ENCODE measurements around the gene DDX31. TPM values are rescaled to one million over a fixed set of nuclear protein-coding genes. Genes with fewer than 3 reads are reported as not detected.

DDX31 gene
- total RNA-seq, 1 donor from 2014 or later, result 15.0 TPM

DNA sequence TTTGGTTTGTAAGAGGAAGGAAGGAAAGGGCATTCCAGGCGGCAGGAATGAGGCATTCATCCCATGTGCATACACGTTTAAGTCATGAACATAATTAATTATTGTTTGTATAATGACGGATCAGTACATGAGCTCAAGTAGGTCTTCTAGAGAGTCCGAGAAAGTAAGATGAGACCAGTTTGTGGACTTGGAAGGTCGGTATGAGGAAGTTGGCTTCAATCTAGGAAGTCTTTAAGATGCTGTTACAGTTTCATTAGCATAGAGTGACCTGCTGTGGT lies 2.6 kb upstream of the DDX31 start:
- peak; percentile 47 for DNase-seq

DNA sequence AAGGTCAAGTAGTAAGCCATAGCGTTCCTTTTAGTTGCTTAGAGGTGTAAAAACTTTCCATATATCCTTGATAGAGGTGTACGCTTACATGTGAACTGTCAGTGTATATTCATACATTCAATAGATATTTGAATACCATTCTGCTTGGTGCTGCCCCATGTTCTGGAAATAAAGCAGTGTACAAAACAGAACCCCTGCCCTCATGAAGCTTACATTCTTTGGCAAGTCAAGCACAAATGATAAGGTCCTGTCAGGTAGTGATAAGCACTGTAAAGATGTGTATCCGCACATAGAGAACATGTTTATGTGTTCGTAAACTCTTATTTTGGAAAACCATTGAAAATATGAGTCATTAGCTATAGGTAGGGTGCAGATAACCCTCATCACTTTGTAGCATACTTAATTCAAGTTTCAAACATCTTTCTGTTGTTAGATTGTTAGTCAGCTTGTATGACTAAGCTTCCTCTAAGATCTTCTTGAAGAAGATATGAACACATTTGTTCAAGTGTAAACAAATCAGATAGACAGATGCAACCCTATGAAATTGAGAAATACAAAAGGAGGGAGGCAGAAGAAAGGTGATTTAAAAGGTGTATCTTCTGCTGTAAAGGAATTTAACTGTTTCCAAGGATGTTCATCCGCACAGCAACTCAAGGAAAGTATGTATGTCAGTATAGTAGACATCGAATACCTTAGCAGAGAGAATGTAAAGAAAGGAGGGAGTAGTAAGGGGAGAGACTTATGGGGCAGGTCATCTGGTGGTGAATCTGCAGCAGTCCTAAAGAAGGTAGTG lies 2.0 kb upstream of the DDX31 start:
- peak; percentile 12 for DNase-seq

DNA sequence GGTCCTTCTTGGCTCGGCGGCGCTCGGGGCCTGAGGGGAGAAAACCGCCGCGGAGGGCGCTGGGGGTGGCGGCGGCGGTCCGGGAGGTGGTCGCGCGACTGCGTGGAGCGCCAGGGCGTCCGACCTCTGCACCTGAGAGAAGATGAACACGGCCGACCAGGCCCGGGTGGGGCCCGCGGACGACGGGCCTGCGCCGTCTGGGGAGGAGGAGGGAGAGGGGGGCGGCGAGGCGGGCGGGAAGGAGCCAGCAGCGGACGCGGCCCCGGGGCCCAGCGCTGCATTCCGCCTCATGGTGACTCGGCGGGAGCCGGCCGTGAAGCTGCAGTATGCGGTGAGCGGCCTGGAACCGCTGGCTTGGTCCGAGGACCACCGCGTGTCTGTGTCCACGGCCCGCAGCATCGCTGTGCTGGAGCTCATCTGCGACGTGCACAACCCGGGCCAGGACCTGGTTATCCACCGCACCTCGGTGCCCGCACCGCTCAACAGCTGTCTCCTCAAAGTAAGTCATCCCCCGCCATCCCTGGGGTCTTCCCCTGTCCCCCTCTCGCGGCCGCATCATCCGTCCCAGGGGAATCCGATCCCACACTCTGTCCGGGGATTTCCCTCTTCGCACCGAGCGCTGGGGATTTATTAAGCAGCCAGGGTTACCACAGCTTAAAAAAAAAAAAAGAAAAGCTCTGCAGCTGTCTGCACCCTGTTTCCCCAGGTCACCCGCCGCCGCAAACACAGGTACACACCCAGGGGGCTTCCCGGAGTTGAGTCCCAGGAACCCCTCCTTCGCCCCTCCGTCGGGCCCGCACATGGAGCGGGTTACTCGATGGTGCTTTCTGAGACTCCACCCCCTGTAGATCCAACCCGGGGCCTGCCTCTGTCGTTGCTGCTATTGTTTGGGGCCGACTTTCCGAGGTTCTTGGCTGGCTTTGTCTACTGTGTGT lies 941 bp upstream of the DDX31 start, which contains the start of gene GTF3C4:
Gene GTF3C4, plus strand, starts transcription at position 8 of the 935 bp plus-strand sequence. Its CDS starts 135 bp downstream, at position 143.
- DNase-seq, result peak; percentile 65

DNA sequence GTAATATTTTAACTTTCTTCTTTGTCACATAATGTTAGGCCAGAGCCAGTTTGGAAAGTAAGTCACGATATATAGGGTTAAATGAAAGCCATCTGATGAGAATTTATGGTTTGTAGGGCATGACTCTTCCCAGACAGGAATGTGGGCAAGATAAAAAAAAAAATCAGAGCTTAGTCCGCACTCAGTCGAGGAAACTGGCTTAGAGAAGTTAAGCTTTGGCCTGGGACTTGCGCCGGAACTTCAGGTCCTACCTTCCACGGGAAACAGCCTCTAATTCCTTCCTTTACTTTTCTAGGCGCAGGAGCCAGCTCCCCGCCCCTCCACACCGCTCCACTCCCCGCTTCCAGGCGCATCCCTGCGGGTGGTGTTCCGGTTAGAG lies 475 bp downstream of the DDX31 start:
- DNase-seq, result no peak

DNA sequence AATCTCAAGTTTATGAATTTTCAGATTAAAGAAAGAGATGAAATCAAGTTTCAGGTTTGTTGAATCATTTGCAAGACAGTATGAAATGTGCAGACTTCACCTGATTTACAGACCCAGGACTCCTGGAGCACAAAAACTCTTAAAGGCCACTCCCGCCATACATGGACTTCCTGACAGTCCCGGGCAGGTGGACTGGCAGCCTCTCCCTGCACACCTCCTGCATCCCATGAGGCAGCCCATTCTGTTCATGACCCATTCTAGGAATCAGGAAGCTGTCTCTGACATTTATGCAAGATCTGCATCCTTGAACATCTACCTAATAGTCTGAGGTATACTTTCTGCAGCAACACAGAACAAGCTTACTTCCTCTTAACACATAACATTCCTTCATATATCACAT lies 5.9 kb downstream of the DDX31 start:
- DNase-seq, result no peak

DNA sequence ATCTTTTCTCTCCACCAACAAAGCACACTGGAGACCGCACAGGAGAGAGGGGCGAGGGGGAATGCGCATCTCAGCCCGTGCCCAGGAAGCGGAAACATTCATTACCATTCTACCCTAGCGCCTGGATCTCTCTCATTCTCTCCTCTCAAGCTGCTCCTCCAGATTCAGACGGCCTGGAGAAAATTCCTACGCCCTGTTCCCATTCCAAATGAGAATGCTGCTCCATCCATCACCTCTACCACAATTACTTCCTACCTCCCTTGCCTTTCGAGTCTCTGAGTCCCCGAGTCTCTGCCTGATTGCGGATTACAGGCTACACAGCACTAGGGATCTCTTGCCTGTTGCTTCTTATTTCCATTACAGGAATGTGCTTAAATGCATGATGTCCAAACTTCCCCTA lies 6.7 kb downstream of the DDX31 start:
- DNase-seq, result no peak

DNA sequence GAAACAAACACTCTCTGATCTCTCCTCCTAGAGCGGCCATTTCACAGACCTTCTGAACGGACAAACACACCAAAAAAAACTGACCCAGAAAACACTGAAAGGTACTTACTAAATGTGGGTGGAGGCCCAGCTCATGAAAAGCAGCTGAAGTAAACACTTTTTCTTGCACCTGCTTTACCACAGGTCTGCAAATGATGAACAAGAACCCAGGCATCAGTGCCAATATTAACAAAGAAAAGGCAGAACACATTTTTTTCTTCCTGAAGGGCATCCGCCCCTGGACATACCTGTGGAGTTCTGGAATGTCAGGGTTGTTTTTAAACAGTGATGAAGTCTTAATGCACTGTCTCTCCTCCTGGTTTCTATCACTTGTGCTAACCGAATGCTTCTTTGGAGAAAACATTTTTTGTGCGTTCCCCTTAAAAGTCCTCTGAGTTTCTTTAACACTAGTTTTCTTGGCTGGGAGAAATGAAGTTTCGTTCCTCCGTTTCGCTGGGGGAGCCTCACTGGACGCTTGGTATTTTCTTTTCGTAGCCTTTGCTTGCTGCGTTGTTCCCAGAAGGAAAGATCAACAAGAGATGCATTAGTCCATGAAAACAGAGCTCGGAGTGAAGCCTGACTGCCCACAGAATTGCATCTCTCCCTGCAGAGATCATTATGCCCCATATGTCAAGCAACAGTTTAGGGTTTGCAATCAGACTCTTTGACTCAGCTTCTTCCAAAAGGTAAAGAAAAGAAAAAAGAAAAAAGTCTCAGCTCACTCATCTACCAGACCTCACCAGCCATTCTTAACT lies 7.4 kb downstream of the DDX31 start:
- no peak for DNase-seq

DNA sequence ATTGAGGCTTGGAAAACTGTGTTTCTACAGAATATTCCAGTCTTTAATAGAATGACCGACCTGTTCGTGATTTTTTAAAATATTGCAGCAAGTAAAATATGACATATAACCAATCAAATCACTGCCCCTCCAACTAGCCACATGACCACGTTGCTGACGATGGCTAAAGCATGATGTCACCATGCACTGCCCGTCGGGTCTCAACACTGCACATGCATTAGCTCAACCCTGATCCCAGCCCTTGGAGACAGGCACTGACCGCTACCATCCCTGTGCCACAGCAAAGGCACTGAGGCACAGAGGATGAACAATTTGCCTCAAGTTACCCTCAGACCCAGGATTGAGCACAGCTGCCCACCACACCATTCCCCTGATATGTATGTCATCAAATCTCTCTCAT lies 13.5 kb downstream of the DDX31 start:
- no peak for DNase-seq

DNA sequence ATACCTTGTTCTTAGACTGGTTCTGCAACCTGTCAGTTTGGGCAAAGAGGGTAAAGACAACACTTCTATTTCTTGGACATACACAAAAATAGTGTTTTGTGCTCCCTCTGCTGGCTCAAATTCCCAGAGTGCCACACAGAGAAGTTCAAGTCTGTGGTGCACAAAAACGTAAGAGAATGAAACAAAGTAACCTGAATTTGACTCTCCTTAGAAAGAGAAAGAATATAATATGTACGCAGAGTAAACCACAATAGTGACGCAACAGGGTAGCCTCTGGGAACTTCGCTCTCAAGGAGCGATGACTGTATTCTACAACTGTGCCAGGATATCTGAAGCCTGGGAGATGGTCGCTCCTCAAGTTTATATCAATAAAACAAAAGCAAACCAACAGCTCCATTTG lies 18.5 kb downstream of the DDX31 start:
- peak; percentile 41 for DNase-seq

DNA sequence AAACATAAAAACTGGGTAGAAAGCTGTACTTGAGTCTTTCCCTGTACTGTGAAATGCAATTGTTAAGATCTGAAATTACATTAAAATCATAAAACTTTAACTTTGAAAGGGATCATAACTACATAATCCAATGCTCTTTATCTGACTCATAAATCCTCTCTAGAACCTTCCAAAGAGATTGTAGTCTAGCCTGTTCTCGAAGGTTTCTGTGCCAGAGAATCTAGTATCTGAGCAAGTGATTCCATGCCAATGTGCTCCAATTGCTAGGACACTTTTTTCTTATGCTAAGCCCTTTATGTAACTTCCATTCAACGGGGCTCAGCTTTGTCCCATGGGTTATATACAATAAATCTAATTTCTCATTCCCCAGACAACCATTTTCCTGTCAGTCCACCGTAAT lies 21.1 kb downstream of the DDX31 start:
- DNase-seq, result no peak

DNA sequence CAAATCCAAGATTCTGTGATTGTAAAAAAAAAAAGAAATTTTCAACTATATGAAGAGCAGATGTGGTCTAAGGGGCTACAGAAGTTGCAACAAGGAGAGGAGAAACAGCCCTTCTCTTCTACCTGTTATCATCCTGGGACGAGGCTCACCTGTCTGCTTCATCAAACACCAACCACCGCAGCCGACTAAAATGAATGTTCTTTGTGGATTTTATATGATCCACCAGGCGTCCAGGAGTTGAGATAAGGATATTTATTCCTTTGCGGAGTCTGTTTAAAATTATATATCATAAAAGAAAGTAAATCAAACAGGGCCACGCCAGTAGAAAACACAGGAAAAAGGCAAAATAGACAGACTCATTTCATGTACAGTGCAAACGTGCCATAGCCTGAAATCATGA lies 21.5 kb downstream of the DDX31 start:
- no peak for DNase-seq

DNA sequence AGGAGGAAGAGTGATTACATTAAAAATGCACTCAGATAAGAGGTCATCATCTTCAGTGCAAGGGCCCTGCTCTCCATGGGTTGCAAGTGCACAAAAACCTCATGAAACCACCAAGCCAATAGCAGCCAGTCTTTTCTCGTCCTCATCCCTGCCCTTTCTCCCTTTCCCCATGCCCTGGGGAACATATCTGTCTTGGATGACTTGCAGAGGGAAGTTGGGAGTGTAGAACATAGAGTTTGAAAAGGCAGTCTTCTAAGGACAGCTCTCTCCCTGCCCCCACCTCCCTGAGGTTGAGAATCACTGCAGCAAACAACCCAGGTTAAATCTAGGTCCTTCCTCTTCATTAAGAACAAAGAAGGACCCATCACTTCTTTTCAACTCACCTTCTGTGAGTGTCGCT lies 22.0 kb downstream of the DDX31 start:
- no peak for DNase-seq

DNA sequence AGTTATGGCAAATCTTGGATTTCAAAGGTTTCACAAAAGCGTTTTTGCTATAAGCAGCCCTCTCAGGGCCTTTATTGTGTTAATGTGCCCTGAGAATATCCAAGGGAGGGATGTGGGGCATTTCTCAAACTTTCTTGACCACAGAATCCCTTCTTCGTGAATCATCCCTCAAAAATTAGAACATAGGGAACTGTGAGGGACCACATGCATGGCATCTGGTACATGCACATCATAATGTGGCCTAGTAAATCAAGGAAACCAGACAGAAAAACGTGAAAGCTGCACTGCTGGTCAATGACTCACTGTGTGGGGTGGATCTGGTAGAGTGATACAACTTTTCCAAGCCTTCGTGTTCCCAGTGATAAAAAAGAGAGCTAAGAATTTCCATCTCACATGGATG lies 22.4 kb downstream of the DDX31 start:
- no peak for DNase-seq

DNA sequence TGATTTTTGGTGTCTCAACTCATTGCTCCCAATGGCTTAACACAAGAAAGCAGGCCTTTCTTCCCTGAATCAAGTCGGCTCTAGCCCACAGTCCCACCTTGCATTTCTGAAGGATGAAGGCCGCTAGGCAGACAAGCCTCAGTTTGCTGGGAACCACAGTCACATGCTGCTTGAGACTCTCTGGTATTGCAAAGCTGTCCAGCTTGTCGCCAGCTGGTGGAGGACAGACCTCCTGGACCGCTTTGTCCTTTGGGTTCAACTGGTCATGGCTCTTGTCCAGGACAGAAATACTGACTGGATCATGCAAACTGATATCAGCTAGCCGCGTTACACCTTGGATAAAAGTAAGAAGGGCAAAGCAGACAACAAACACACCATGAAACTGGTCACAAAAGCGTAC lies 23.1 kb downstream of the DDX31 start:
- DNase-seq, result no peak

DNA sequence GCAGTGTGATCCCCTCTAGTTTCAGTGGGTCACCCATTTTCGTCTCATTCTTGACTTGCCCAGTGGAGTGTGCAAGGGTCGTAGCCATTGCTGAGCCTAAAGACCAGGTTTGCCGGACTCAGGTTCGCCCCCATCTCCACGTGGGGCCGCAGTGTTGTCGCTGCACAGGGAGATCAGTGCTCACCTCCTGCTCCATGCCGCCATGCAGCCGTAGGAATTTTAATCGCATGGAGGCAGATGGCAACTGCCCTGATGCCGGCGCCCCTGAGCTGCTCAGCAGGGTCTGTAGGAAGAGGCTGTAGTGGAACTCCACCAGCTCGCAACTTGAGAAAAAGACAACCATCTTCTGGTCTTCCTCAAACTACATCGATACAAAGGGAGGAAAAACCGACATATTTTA lies 24.1 kb downstream of the DDX31 start:
- no peak for DNase-seq

DNA sequence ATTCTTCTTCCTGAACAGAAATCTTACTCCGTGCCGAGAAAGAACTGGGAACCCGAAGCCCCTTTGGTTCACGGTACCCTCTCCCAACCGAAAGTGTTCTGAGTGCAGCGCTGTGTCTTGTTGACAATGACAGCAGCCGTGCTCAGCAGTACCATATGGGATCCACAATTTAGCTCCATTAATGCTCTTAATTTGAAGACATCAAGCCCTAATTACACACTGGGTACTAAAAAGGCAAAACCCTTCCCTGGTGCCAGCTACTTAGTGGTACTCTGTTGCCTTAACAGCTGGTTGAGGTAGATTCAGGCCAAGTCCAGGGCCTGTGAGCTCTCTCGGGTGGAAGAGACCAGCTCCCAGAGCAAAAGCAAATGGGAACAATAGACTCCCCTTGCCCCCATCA lies 24.5 kb downstream of the DDX31 start:
- DNase-seq, result no peak

DNA sequence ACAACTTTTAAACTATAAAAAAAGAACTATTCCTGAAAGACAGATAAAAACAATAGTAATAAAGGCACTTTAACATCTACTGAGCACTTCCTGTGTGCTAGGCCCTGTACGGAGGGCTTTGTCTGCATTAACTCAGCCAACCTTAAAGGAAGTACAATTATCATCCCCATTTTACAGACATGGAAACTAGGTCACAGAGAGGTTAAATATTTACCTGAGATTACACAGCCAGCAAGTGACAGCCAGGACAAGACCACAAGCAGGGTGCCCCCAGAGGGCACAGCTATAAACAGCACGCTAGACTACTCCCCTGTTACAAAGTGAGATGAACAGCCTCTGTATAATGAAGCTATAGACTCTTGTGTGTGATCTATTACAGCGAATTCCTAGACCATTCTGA lies 25.5 kb downstream of the DDX31 start:
- peak; percentile 7 for DNase-seq

DNA sequence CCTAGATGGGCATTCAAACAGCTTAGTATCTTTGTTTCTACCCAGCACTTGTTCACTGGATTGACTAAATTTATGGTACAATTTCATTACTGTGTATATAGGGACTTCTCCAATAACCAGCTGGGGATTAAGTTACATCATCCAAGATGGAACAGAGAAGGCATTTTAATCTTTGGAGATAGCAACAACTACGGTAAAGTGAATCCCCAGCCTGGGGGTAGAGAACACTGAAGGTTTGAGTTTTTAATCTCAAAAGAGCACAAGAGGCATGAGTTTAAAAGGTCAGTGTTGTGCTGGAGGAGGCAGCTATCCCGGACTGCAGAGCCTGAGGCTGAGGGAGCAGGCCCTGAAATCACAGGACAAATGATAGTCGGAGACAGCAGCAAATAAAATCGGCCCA lies 28.6 kb downstream of the DDX31 start:
- DNase-seq, result no peak

DNA sequence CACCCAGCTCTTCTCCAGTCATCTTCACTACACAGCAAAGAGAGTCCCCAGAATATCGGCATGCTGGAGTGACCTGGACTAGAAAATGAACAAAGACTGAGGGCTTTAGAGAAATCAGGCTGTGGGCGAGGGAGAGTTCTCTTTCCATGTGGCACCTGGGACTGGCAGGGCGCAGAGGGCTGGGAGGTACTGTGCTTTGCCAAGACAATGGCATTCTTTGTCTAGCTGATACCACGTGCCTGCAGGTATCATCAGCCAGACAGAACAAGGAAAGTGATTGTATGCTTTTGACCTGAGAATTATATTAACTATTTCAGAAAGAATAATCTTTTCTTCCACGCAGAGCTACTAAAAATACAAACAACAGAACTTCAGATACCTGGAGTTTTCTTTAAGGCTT lies 30.5 kb downstream of the DDX31 start:
- no peak for DNase-seq

DNA sequence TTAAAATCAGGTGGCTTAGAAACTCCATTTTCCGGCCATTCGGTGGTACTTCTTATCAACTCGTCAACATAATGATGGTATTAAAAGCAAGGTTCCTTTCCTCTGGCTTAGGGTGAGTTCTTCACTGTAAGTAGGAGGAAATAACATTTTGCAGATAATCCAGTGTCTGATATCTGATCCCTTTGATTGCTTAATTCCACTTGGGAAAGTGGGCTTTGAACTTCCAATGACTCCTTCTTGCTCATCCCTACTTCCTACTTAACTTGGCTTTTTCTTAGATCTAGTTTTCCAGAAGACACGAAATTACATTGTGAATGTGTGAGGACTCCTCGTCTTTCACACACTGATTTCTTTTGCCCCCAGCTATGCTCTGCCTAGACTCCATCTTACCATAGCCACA lies 31.5 kb downstream of the DDX31 start:
- no peak for DNase-seq

DNA sequence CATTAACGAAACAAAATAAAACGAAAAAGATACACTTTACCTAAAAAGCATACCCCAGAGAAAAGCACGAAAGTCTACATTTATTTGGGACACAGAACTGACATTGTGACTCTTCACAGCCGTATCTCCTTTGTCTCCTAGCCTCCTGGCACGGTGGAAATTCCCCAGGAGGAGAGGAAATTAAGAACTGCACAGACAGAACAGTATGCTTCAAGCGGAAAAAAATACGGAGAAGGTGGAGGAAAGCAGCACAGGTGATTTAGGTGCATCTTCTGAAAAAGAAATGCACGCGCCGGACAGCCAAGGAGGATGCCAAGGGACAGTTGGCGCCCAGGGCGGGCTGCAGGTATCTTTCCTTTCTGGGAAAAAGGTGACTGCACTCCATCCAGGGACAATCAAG lies 32.0 kb downstream of the DDX31 start:
- no peak for DNase-seq

DNA sequence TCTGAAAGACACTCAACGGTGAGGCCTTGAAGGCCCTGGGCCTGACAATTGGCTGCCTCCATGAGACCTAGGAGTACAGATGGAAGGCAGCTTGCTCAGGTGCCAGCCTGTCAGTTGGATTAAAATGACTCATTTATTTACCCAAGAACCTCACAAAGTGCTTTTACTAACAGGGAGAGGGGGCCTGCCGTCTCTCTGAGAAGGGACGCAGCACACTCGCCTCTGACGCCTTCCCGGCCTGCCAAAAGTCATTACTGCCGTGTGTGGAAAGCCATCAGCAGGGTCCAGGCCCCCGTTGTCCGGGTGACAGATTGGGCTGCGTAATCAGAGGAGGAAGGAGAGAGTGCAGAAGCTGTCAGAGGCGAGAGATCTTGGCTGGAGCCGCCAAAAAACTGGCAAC lies 32.4 kb downstream of the DDX31 start:
- no peak for DNase-seq

DNA sequence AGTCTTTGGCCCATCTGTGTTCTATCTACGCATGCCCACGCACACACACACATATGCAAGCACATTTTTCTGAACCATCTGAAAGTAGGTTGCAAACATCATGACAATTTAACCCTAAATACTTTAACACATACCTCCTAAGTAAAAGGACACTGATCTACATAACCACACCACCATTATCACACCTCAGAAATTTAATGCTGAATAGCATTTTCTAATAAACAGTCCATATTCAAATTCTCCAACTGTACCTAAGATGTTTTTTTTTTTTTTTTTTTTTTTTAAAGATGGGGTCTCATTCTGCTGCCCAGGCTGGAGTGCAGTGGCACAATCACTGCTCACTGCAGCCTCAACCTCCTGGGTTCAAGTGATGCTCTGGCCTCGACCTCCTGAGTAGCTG lies 35.5 kb downstream of the DDX31 start:
- no peak for DNase-seq
